Nephron progenitor cell (in vitro differentiated cells): ENCODE measurements around the gene DDAH2.

Experiments used
- DNase-seq: peaks from one replicate; pipeline ENCODE4 v3.0.0; 2021
- H3K27ac Mint-ChIP-seq: 2 replicates; pipeline ENCODE4 v1.8.0; 2021; ENCODE audit warnings: mild to moderate bottlenecking, moderate library complexity, mixed read lengths
- H3K27me3 Mint-ChIP-seq: 2 replicates; pipeline ENCODE4 v1.8.0; 2021; ENCODE audit warnings: mild to moderate bottlenecking, low read depth, mixed read lengths; ENCODE audit not compliant: poor library complexity
- H3K36me3 Mint-ChIP-seq: 2 replicates; pipeline ENCODE4 v1.8.0; 2021; ENCODE audit warnings: low read depth, mixed read lengths
- H3K4me1 Mint-ChIP-seq: 2 replicates; pipeline ENCODE4 v1.8.0; 2021; ENCODE audit warnings: mixed read lengths
- H3K4me3 Mint-ChIP-seq: 2 replicates; pipeline ENCODE4 v1.8.0; 2021; ENCODE audit warnings: mild to moderate bottlenecking, moderate library complexity, mixed read lengths
- H3K9me3 Mint-ChIP-seq: 2 replicates; pipeline ENCODE4 v1.8.0; 2021; ENCODE audit warnings: mild to moderate bottlenecking, moderate library complexity, mixed read lengths
- CTCF ChIP-seq: fragments of 200-600 bp; sonication (generic); IDR thresholded peaks from 2 replicates; pipeline ENCODE4 v1.5.0; 2021; ENCODE audit warnings: antibody characterized with exemption

Gene DDAH2

GRCh38 chr6:31736768-31737314 lies 7.7 kb upstream of the DDAH2 start:
- DNase-seq, result no peak
- Mint-ChIP-seq H3K27ac (peak overlapping the region; percentile 99), H3K36me3 (peaks cover 28% of the 10 kb centered on the region), H3K4me3 (peak overlapping the region; percentile 98), H3K27me3 (peaks cover 3% of the 10 kb centered on the region), H3K9me3 (no peaks in the 10 kb centered on the region), H3K4me1 (peaks cover 84% of the 10 kb centered on the region)
- no peak for TF ChIP-seq CTCF

- Mint-ChIP-seq H3K4me3 (peak within 1 kb of the TSS; percentile 98), H3K4me1 (peaks cover 83% of the 10 kb centered on the region), H3K36me3 (peaks cover 29% of the 10 kb centered on the region), H3K27ac (peak within 1 kb of the TSS; percentile 99), H3K9me3 (no peaks in the 10 kb centered on the region), H3K27me3 (peaks cover 3% of the 10 kb centered on the region)
- TF ChIP-seq CTCF, result no peak
- DNase-seq, result peak; percentile 71
These were observed 7.1 kb upstream of the DDAH2 start, which contains the start of gene CLIC1 for GRCh38 chr6:31736021-31736767. CLIC1 (minus strand) TSS chr6:31736530; CDS start chr6:31736300, 230 bp downstream.

- Mint-ChIP-seq H3K9me3 (no peaks in the 10 kb centered on the region), H3K4me1 (peaks cover 82% of the 10 kb centered on the region)
These were observed 5.8 kb upstream of the DDAH2 start for GRCh38 chr6:31734821-31735406.

GRCh38 chr6:31734247-31734820 lies 5.2 kb upstream of the DDAH2 start:
- no peak for TF ChIP-seq CTCF
- no peaks in the 10 kb centered on the region for H3K27me3 Mint-ChIP-seq
- no peaks in the 10 kb centered on the region for H3K9me3 Mint-ChIP-seq
- H3K27ac Mint-ChIP-seq, result peak overlapping the region; percentile 94
- H3K4me3 Mint-ChIP-seq, result peak overlapping the region; percentile 98
- peaks cover 78% of the 10 kb centered on the region for H3K4me1 Mint-ChIP-seq
- no peak for DNase-seq
- H3K36me3 Mint-ChIP-seq, result peaks cover 29% of the 10 kb centered on the region

More at GRCh38 chr6:31734821-31735406, 5.8 kb upstream of the DDAH2 start:
- H3K27me3 Mint-ChIP-seq, result peaks cover 2% of the 10 kb centered on the region
- H3K4me3 Mint-ChIP-seq, result peak overlapping the region; percentile 98
- DNase-seq, result peak; percentile 44
- H3K36me3 Mint-ChIP-seq, result peaks cover 29% of the 10 kb centered on the region
- peak overlapping the region; percentile 99 for H3K27ac Mint-ChIP-seq
- TF ChIP-seq CTCF, result no peak

- no peaks in the 10 kb centered on the region for H3K9me3 Mint-ChIP-seq
- TF ChIP-seq CTCF, result no peak
- no peak for DNase-seq
- H3K4me1 Mint-ChIP-seq, result peaks cover 78% of the 10 kb centered on the region
- no peaks in the 10 kb centered on the region for H3K27me3 Mint-ChIP-seq
- H3K36me3 Mint-ChIP-seq, result peaks cover 35% of the 10 kb centered on the region
- peak overlapping the region; percentile 77 for H3K27ac Mint-ChIP-seq
- H3K4me3 Mint-ChIP-seq, result peak overlapping the region; percentile 98
These were observed 4.6 kb upstream of the DDAH2 start for GRCh38 chr6:31733734-31734133.
